NCI-H526 (cell line): Measurements from ENCODE around the gene BPTF.
"Not testable (repeated sequence)": the region's sequence is repeated elsewhere in the genome, so short reads cannot be mapped to it uniquely, and the experiment has no call there.

Source experiments
- DNase-seq, 2 experiments: peaks; one replicate each; lab custom pipeline; 2025; lab: John Stamatoyannopoulos, UW

The BPTF gene

GRCh38 chr17:67824735-67825626 is at the start of gene BPTF:
TSS of gene BPTF (plus strand) at chr17:67825503. CDS start at chr17:67825725, 222 bp downstream.
- peak; percentile 62 to 96 for DNase-seq

DNA sequence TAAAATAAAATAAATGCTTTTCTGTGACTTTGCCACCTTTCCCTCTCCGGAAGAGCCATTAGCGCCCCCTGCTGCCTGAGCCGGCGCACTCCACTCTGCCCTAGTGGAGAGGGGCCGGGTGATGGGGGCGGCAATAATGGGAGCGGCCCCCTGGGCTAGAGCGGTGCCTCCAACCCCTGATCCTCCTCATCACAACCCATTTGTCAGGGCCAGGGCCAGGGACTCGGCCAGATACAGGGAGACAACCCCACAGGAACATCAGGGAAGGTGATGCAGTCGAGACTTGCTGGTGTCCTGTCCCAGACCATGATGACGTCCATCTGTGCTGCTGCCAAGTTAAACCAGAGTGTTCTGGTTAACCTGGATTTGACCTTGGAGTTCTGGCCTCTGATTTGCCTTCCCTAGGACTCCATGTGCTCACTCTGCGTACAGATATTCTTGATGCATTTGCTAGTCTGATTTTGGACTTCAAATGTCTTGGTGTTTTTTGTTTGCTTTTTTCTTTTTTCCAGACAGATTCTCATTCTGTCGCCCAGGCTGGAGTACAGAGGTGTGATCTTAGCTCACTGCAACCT is 46.1 kb upstream of the BPTF start:
- peak; percentile 30 to 71 for DNase-seq

DNA sequence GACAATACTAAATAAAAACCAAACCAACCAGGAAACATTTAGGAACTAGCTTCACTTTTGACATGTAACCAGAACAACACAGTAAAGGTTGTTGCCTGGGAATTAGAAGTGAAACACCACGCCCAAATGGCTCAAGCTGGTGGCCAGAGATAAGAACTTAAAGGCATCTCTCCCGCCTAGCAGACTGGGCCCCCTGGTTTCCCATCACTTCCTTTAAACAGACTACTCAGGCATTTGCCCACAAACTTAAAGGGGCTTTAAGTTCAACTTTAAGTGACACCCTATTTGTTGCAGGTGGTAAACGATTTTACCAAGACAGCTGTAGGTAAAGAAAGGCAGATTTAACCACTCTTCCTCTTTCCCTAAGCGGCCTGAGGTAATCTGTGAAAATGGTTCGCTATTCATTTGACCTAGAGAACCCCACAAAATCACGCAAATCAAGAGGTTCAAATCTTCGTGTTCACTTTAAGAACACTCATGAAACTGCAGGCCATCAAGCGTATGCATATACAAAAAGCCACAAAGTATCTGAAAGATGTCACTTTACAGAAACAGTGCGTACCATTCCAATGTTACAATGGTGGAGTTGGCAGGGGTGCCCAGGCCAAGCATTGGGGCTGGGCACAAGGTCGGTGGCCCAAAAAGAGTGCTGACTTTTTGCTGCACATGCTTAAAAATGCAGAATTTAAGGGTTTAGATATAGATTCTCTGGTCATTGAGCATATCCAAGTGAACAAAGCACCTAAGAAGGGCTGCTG is 40.8 kb upstream of the BPTF start:
- DNase-seq: no peak

DNA sequence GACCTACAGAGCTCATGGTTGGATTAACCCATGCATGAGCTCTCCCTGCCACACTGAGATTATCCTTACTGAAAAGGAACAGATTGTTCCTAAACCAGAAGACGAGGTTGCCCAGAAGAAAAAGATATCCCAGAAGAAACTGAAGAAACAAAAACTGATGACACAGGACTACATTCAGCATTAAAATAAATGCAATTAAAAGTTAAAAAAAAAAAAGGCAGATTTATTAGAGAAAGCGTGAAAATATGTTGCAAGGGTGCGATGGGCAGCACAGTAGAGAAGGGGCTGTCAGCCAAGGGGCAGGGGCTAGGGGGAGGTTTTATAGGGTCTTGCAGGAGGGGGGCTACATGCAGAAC is 40.2 kb upstream of the BPTF start:
- DNase-seq: no peak

- DNase-seq: no peak
Observed at GRCh38 chr17:67785504-67785903, 39.8 kb upstream of the BPTF start.

DNA sequence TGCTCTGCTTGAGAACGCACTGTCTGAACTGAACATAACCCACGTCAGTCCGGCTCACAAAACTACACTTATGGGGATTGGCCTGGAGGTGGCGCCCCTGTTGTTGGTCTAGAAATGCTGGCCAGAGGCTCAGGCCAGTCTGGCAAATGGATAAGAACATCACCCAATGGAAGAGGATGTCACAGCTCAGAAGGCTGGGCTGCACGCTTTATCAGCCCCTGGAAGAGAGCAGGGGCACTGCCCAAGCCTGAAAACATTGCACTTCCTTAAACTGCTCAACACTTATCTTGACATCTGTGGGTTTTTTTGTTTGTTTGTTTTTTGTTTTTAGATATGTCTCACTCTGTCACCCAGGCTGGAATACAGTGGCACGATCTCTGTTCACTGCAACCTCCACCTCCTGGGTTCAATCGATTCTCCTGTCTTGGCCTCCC is 24.8 kb upstream of the BPTF start:
- DNase-seq: peak; percentile 75 to 87

DNA sequence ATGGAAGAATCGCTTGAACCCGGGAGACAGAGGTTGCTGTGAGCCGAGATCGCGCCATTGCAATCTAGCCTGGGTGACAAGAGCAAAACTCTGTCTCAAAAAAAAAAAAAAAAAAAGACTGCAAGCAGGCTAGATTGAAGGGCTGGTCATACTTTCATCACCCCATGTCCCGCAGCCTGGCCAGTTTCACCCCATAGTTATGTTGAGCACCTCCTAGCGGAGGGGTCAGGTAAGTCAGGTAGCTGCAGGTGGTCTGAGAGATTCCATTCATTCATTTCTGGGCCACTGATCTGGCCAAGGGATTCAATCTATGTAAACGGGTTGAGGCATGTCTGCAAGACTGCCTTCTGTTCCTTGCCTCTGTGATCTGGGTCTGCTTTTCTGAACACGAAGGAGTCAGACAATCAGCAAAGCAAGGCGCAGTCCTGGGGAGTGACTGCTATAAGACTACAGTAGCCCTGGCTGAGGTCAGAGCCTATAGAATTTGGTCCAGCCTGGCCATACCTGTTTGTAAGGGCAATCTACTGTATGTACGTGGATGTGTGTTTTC is 23.6 kb upstream of the BPTF start:
- DNase-seq: peak in 1 of 2 experiments; percentile 4

DNA sequence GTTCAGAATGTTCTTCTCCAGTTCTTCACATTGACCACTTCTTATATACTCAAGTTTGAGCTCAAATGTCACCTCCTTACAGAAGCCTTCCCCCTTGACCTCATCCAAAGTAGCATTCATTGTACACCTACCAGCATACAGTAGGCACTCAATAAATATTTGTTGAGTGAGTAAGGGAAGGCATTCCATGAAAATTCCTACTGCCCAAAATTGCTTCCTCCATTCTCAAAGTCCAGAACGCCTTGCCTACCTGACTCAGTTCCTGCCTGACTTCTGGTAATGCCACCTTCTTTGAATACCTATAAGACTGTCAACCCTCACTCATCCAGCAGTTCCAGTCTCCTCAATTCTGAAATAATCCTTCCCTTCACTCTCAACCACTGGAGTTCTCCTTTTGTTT is 14.8 kb upstream of the BPTF start:
- no peak for DNase-seq

GRCh38 chr17:67812380-67812779 is 12.9 kb upstream of the BPTF start:
- not testable (repeated sequence) for DNase-seq

DNA sequence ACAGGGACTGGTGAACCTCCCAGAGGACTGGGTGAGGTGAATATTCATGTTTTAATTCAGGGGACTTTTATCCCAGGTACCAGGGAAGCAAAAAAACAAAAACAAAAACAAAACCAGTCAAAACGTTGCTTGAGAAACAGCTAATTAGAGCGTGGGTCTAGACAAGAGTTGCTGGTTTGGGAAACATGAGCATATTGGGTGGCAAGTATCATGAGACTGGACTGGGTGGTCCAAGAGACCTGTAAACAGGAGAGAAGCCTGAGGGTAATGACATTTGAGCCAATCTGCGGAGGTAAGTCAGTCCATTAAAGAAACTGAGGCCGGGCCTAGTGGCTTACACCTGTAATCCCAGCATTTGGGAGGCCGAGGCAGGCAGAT is 11.5 kb upstream of the BPTF start:
- DNase-seq: peak in 1 of 2 experiments; percentile 41

DNA sequence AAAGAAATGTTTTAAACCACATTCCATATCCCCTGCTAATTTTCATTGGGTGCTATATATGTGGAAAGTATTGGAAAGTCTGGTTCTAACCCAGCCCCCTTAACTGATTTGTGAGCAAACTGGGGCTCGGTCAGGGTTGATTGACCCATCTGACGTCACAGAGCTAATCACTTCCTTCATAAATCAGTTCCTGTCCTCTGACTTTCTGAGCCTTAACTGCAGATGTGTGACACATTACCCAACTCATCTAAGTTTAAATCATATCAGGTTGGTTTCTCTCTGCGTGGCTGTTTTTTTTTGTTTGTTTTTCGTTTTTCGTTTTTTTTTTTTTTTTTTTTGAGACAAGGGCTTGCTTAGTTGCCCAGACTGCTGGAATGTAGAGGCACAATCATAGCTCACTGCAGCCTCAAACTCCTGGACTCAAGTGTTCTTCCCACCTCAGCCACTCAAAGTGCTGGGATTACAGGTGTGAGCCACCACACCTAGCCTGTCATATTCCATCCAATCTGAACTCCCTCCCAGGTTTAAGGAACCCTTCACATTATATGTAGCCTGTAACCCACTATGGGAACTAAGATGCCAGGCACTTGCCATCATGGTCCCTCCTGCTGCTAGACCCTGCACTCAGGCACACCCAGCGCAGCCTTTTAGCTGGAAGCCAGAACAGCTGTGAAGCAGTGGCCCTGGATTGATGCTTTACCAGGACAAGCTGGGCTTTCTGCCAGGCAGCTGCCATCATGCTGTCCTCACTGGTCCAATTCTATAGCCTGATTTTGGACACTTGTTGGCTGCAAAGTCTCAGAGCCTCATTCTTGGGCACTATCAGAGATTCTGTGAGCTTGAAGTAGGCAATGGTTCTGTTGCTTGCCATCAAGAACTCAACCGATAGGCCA is 6.9 kb upstream of the BPTF start:
- DNase-seq: no peak

DNA sequence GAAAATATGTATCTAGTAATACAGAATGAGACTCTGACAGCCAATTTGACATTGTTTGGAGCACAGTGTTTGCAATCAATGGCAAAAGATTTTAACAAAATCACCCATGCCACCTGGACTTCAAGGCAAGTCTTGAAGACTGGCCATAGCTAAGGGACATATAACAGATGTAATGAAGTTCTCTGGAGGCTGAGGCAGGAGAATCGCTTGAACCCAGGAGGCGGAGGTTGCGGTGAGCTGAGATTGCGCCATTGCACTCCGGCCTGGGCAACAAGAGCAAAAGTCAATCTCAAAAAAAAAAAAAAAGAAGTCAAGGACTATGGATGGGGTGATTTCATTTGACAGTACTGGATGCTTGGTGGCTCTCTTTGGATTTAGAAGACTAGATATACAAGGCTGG is 5.6 kb upstream of the BPTF start:
- no peak for DNase-seq

DNA sequence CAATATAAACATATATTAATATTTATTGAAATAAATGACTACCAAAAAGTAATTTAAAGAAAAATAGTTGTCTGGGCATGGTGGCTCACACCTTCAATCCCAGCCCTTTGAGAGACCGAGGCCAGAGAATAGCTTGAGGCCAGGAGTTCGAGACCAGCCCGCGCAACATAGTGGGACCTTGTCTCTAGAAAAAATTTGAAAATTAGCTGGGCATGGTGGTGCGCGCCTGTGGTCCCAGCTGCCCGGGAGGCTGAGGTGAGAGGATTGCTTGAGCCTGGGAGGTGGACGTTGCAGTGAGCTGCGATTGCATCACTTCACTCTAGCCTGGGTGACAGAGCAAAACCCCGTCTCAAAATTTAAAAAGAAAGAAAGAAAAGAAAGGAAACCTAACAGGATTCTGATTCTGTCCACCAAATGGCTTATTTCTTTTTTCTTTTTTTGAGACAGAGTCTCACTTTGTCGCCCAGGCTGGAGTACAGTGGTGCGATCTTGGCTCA is 3.4 kb upstream of the BPTF start:
- no peak for DNase-seq

- DNase-seq: peak; percentile 21 to 49
Observed at GRCh38 chr17:67825627-67826601, 611 bp downstream of the BPTF start.

- DNase-seq: no peak
Observed at GRCh38 chr17:67829331-67829730, 4.0 kb downstream of the BPTF start.

- no peak for DNase-seq
Observed at GRCh38 chr17:67830440-67830839, 5.1 kb downstream of the BPTF start.

GRCh38 chr17:67831268-67831667 is 6.0 kb downstream of the BPTF start:
- no peak for DNase-seq

- DNase-seq: no peak
Observed at GRCh38 chr17:67833134-67833533, 7.8 kb downstream of the BPTF start.

GRCh38 chr17:67833946-67834631 is 8.8 kb downstream of the BPTF start:
- DNase-seq: no peak
